ENCODE measurements around the gene SIGLEC12.

GRCh38 chr19:51470966-51471365 lies 30.6 kb downstream of the SIGLEC12 start:
- TF ChIP-seq CTCF (conservative IDR thresholded peaks at IDR 0.05) (no peak), ZFX (IDR thresholded peaks at IDR 0.05) (no peak)

All from C4-2B (cell line).